Measurements from ENCODE around the gene OR12D1. TPM values are rescaled to one million over a fixed set of nuclear protein-coding genes. Genes with fewer than 3 reads are reported as not detected.
"Not testable (repeated sequence)": the region's sequence is repeated elsewhere in the genome, so short reads cannot be mapped to it uniquely, and the experiment has no call there.

The OR12D1 gene
- total RNA-seq = not detected
- long read RNA-seq, donor 1 = 0 reads
- long read RNA-seq, donor 2 = 0 reads

GRCh38 chr6:29414588-29414987 is at the start of gene OR12D1:
Gene OR12D1, plus strand, starts transcription at chr6:29414928.
- intact Hi-C loops (cut with DNase I) = no loop called here
- DNase-seq (ENCODE audit: low spot score) = no peak

- intact Hi-C loops (cut with DNase I) = no loop called here
- DNase-seq (ENCODE audit: low spot score) = no peak
Observed at GRCh38 chr6:29368765-29369164, 46.0 kb upstream of the OR12D1 start, which contains the start of gene OR5V1. Gene OR5V1, minus strand, starts transcription at chr6:29368865. Its CDS starts 12,670 bp downstream, at chr6:29356195.

- intact Hi-C loops (cut with DNase I) = no loop called here
- no peak for DNase-seq (ENCODE audit: low spot score)
Observed at GRCh38 chr6:29375191-29375590, 39.5 kb upstream of the OR12D1 start, which contains the start of gene OR12D3. Gene OR12D3, minus strand, starts transcription at chr6:29375291. Its CDS starts 4 bp downstream, at chr6:29375287.

- no peak for DNase-seq (ENCODE audit: low spot score)
- intact Hi-C loops (cut with DNase I) = no loop called here
Observed at GRCh38 chr6:29376003-29376402, 38.7 kb upstream of the OR12D1 start.

- DNase-seq (ENCODE audit: low spot score) = no peak
- intact Hi-C loops (cut with DNase I) = no loop called here
Observed at GRCh38 chr6:29388533-29388932, 26.2 kb upstream of the OR12D1 start.

- no peak for DNase-seq (ENCODE audit: low spot score)
- intact Hi-C loops (cut with DNase I) = no loop called here
Observed at GRCh38 chr6:29395331-29395730, 19.4 kb upstream of the OR12D1 start, which contains the start of gene OR12D2. Gene OR12D2, plus strand, starts transcription at chr6:29395631. Its CDS starts 1,069 bp downstream, at chr6:29396700.

GRCh38 chr6:29399525-29399924 is 15.2 kb upstream of the OR12D1 start:
- intact Hi-C loops (cut with DNase I) = no loop called here
- no peak for DNase-seq (ENCODE audit: low spot score)

- intact Hi-C loops (cut with DNase I) = no loop called here
Observed at GRCh38 chr6:29403801-29404200, 10.9 kb upstream of the OR12D1 start.

GRCh38 chr6:29419516-29419915 is 4.8 kb downstream of the OR12D1 start:
- DNase-seq (ENCODE audit: low spot score) = no peak
- intact Hi-C loops (cut with DNase I) = no loop called here

More at GRCh38 chr6:29403801-29404200, 10.9 kb upstream of the OR12D1 start:
- DNase-seq (ENCODE audit: low spot score) = no peak

- intact Hi-C loops (cut with DNase I) = no loop called here
- DNase-seq (ENCODE audit: low spot score) = no peak
Observed at GRCh38 chr6:29424168-29424567, 9.4 kb downstream of the OR12D1 start.

- intact Hi-C loops (cut with DNase I) = no loop called here
- DNase-seq (ENCODE audit: low spot score) = no peak
Observed at GRCh38 chr6:29424575-29424974, 9.8 kb downstream of the OR12D1 start.

- intact Hi-C loops (cut with DNase I) = no loop called here
- no peak for DNase-seq (ENCODE audit: low spot score)
Observed at GRCh38 chr6:29425075-29425474, 10.3 kb downstream of the OR12D1 start.

- DNase-seq (ENCODE audit: low spot score) = no peak
- intact Hi-C loops (cut with DNase I) = no loop called here
Observed at GRCh38 chr6:29426654-29427053, 11.9 kb downstream of the OR12D1 start.

GRCh38 chr6:29436730-29437129 is 22.0 kb downstream of the OR12D1 start:
- intact Hi-C loops (cut with DNase I); DNase-seq (ENCODE audit: low spot score): not testable (repeated sequence)

GRCh38 chr6:29439006-29439405 is 24.3 kb downstream of the OR12D1 start, which contains the start of gene OR10C1:
Gene OR10C1, plus strand, starts transcription at chr6:29439306. Its CDS starts 710 bp downstream, at chr6:29440016.
- intact Hi-C loops (cut with DNase I) = no loop called here
- DNase-seq (ENCODE audit: low spot score) = no peak

GRCh38 chr6:29442719-29443118 is 28.0 kb downstream of the OR12D1 start:
- intact Hi-C loops (cut with DNase I) = no loop called here

GRCh38 chr6:29444031-29444430 is 29.3 kb downstream of the OR12D1 start:
- DNase-seq (ENCODE audit: low spot score); intact Hi-C loops (cut with DNase I): not testable (repeated sequence)

More at GRCh38 chr6:29442719-29443118, 28.0 kb downstream of the OR12D1 start:
- no peak for DNase-seq (ENCODE audit: low spot score)

GRCh38 chr6:29447670-29448069 is 32.9 kb downstream of the OR12D1 start:
- no peak for DNase-seq (ENCODE audit: low spot score)
- intact Hi-C loops (cut with DNase I) = no loop called here

- intact Hi-C loops (cut with DNase I) = no loop called here
- DNase-seq (ENCODE audit: low spot score) = no peak
Observed at GRCh38 chr6:29451471-29452193, 36.9 kb downstream of the OR12D1 start.

- intact Hi-C loops (cut with DNase I) = no loop called here
Observed at GRCh38 chr6:29456971-29457370, 42.2 kb downstream of the OR12D1 start, which contains the start of the genes OR11A1 and OR2H1. Gene OR11A1, minus strand, starts transcription at chr6:29457071. Its CDS starts 29,430 bp downstream, at chr6:29427641. Gene OR2H1, plus strand, starts transcription at chr6:29457155. Its CDS starts 4,615 bp downstream, at chr6:29461770.

More at GRCh38 chr6:29456971-29457370, 42.2 kb downstream of the OR12D1 start, which contains the start of the genes OR11A1 and OR2H1:
- no peak for DNase-seq (ENCODE audit: low spot score)

All from posterior vena cava (tissue), 2 donors.